Stimulated activated CD8-positive, alpha-beta memory T cell treated with anti-CD3 and anti-CD28 coated beads, Interleukin-4, amount 100 ng/mL, for 48 hours (primary cell): ENCODE measurements around the gene CELF3.
"Not testable (repeated sequence)": the region's sequence is repeated elsewhere in the genome, so short reads cannot be mapped to it uniquely, and the experiment has no call there.

Experiments
- DNase-seq: peaks from one replicate; pipeline ENCODE4 v3.0.0-alpha.2; 2020

CELF3 gene

DNA sequence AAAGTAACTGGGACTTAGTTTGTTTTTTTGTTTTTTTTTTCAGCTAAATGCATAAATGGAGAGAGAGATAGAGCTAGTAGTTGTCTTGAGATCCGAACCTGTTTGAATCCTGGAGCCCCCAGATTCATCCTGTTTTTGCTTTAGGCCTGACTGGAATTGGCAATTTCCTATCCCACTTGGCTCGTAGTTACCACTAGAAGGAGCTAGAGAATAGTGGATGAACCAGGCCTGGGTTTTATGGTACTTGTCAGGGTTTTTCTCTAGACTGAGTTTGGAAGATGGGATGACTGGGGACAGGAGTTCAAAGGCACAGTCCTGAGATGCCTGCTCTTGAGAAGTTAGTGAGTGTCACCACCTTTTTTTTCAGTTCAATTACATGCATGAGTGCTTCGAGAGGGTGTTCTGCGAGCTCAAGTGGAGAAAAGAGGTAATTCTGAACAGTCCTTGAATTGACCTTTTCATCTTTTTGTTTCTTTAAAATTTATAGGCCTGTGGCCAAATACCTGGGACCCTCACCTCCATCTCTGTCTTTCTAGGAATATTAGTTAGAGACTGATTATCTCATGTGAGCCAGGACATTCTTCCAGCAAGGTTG is 23.4 kb downstream of the CELF3 start:
- DNase-seq, result no peak

DNA sequence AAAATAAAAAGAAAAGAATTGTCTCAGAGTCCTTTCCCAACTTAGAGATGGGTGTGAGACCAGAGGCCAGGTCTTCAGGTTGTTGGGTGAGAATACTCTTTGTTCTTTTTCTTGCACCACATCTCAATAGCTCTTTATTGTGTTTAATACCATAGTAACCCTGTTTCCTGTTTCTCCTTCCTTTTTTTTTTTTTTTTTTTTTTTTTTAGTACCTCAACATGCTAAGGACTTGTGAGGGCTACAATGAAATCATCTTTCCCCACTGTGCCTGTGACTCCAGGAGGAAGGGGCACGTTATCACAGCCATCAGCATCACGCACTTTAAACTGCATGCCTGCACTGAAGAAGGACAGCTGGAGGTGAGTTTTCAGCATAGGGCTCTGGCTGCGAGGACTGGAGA is 24.4 kb downstream of the CELF3 start:
- no peak for DNase-seq

DNA sequence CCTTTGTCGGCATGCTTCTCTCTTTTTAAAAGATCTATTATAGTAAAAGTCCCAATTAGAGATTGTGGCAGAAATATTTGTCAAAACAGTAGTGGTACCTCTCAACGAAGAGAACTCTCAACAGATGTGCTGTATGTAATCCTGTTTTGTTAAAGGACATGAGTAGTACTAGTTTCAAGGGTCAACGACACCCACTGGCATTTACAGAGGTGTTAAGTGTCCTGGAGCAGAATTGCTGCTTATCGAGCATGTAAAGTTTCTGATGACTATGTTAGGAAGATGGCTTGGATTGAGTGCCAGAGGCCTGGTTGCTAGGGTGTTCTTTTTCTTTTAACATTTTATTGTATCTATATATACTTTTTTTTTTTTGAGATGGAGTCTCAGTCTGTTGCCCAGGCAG is 27.1 kb downstream of the CELF3 start:
- DNase-seq, result no peak

DNA sequence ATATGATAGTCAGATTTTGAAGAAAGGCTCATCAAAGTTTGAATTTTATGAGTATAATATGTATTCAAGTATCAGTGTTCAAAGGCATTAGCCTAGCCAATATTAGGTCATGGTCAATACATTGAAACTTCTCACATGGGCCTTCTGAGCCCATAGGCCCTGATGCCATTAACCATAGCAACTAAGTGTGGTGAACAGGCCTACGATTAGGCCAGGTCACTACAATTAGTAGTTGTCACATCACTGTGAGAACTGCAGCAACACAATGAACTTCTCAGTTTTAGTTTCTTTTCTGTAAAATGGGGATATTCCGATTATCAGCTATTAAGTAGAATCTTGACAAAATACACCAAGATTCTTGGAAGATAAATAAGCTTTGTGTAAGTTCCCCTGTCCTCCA is 30.0 kb downstream of the CELF3 start:
- DNase-seq, result no peak

DNA sequence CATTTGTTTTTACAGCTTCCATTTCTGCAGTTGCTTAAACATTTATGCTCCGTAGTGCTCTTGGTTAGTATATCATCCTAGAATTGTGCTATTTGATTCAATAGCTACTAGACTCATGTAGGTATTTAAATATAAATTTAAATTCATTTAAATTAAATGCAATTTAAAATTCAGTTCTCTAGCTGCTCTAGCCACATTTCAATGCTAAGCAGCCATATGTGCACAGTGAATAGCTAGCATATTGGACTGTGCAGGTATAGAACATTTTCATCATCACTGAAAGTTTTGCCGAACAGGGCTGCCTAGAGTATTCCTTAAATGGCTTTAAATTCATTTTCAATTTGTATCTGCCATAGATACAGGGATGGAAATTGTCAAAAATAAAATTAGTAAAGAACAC is 32.5 kb downstream of the CELF3 start:
- DNase-seq, result no peak

DNA sequence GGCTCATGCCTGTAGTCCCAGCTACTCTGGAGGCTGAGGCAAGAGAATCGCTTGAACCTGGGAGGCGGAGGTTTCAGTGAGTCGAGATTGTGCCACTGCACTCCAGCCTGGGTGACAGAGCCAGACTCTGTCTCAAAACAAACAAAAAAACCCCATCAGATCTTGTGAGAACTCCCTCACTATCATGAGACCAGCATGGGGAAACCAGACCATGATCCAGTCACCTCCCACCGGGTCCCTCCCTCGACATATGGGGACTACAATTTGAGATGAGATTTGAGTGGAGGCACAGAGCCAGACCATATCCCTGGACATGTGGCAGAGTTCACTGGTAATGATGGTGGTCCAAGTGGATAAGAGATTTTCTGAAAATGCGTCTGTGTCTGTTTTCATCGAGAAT is 33.7 kb downstream of the CELF3 start:
- not testable (repeated sequence) for DNase-seq

DNA sequence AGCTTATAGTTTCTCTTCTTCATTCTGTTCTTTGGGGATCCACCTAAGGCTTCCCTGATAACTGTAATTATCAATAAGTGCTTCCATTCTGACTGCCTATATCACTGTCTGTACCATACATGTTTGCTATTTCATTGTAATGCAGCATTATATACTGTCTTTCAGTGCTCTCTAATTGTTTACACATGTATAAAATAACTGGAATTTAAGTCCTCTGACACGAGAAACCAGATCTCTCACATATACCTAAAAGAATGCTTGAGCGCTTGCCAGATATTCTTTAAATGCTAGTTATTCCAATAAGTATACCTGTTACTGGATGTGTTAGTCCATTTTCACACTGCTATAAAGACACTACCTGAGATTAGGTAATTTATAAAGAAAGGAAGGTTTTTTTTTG is 34.7 kb downstream of the CELF3 start:
- no peak for DNase-seq

DNA sequence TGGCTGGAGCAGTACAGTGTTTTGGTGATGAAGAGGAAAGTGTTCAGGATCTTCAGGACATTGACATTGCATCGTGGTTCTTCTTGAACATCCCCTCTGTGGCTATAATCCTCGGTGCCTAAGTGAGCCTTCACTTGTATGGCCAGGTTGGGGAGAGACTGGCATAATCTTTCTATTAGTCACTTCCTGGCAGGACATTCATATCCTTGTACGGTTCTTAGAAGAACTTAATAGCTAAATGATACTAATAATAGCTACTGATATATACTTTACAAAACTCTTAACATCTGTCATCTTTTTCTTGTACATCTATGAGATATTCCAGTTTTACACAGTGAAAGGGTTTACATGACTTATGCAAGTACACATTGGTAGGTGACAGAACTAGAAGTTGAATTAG is 35.8 kb downstream of the CELF3 start:
- DNase-seq, result no peak

DNA sequence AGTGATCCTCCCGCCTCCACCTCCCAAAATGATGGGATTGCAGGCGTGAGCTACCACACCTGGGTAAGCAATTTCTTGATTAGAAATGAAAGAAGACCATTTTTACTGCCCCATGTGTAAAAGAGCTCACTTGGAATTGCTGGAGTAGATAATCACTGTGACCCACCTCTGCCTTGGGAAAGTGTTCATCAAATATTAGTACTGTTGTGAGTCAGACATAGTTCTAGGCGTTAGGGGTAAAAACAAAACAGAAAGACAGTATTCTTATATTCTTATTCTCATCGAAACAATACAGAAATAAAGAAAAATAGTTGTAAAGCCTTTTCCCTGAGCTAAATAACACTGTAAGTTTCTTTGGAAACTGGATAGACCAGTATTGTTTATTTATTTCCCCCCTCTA is 36.2 kb downstream of the CELF3 start:
- DNase-seq, result no peak

DNA sequence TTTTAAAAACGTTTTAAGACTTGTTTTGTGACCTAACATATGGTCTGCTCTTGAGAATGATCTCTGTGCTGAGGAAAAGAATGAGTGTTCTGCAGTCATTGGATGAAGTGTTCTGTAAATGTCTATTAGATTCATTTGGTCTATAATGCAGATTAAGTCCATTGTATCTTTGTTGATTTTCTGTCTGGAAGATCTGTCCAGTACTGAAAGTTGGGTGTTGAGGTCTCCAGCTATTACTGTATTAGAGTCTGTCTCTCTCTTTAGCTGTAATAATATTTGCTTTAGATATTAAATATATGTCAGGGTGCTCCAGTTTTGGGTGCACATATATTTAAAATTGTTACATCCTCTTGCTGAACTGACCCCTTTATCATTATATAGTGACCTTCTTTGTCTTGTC is 43.2 kb downstream of the CELF3 start:
- DNase-seq, result no peak

DNA sequence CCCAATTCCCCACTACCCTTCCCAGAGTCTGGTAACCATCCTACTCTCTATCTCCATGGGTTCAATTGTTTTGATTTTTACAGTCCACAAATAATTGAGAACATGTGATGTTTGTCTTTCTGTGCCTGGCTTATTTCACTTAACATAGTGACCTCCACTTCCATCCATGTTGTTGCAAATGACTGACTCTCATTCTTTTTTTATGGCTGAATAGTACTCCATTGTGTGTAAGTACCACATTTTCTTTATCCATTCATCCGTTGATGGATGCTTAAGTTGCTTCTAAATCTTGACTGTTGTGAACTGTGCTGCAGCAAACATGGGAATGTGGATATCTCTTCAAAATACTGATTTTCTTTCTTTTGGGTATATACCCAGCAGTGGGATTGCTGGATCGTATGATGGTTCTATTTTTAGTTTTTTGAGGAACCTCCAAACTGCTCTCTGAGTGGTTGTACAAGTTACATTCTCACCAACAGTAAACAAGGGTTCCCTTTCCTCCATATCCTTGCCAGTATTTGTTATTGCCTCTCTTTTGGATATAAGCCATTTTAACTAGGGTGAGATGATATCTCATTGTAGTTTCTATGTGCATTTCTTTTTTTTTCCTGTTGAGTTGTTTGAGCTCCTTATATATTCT is 46.4 kb downstream of the CELF3 start:
- not testable (repeated sequence) for DNase-seq

DNA sequence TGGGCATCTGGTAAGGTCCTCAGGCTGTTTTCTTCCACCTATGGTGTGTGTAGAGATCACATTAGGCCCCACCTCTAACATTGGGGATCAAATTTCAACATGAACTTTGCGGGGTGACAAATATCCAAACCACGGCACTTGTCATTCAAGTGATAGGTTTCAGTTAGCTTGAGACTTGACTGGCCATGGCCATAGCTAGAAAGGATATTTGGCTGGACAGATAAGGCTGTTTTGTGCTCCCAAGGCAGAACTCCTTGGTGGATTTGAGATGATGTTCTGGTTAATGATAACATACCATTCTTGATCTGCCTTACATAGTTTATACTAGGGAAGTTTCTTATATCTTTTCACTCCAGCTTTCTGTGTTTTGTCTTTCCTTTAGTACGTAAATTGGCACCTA is 48.5 kb downstream of the CELF3 start:
- no peak for DNase-seq

DNA sequence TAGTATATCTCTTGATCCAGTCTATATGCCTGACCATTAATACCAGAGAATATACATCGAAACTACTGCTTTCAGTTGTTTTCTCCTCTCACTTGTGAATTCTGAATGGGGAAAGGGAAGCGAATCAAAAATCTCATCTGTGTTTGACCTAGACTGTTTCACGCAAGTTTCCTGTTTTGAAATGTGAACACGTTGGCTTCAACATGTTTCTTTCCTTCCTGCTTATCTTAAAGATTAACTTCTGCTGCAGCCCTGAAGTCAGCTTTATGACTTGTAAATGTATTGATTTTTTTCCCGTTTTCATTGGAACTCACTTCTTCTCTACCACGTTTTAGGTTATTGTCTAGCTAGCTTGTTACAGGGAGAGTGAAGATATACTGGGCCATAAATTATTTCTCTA is 54.9 kb downstream of the CELF3 start:
- DNase-seq, result no peak

DNA sequence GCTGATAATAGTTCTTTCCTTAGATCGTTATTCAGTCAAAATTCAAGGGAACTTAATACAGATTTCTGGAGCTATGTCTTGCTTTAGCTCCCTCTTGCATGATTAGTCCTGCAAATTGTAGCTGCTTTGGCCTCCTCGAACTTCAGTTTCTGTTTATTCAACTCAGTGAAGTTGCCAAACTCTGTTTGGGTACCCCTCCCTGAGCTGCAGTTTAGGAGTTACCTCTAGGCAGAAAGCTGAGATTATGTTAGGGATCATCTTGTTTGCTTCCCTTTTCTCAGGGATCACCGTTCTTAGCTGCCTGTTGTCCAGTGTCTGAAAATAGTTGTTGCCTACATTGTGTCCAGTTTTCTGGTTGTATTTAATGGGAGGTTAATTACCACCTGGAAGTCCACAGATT is 61.2 kb downstream of the CELF3 start:
- DNase-seq, result no peak

DNA sequence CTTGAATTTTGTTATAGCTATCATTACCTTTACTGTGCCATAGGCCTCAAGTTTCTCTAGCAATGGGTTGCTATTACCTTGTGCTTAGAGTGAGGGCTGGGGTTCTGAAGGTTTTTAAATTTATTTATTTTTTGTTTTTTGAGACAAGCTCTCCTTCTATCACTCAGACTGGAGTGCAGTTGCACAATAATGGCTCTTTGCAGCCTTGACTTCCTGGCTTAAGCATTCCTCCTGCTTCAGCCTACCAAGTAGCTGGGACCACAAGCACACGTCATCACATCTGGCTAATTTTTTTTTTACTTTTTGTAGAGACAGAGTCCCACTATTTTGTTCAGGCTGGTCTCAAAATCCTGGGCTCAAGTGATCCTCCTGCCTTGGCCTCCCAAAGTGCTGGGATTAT is 63.2 kb downstream of the CELF3 start:
- no peak for DNase-seq
